HG02798 (cell line): ENCODE data around the gene CHCHD1.
A peak's percentile ranks its signal among the peaks of the same experiment; 100 is the strongest.
"Not testable (repeated sequence)": the region's sequence is repeated elsewhere in the genome, so short reads cannot be mapped to it uniquely, and the experiment has no call there.

ENCODE experiments used
- ATAC-seq: cut with Tn5 transposase; IDR thresholded peaks from one replicate; pipeline ENCODE4 v1.9.1; 2021; ENCODE audit warnings: mild to moderate bottlenecking; ENCODE audit not compliant: unreplicated experiment, poor library complexity

CHCHD1 gene

GRCh38 chr10:73809061-73809818 lies 27.4 kb downstream of the CHCHD1 start:
- no peak for ATAC-seq

DNA sequence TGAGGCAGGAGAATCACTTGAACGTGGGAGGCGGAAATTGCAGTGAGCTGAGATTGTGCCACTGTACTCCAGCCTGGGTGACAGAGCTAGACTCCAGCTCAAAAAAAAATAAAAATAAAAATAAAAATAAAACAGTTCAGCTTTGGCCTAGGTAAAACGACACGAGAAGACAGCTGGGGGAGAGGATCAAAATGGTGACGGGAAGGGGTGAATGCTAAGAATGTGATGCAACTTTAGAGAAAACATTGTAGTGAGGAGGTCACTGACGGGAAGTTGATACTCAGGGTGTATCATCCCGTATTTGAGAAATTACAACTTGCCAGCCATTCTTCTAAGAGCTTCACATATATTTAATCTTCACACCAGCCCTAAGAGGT lies 28.5 kb downstream of the CHCHD1 start:
- ATAC-seq: no peak

GRCh38 chr10:73810735-73811465 lies 29.1 kb downstream of the CHCHD1 start:
- peak; percentile 24 for ATAC-seq

GRCh38 chr10:73812657-73813056 lies 30.8 kb downstream of the CHCHD1 start:
- ATAC-seq: no peak

DNA sequence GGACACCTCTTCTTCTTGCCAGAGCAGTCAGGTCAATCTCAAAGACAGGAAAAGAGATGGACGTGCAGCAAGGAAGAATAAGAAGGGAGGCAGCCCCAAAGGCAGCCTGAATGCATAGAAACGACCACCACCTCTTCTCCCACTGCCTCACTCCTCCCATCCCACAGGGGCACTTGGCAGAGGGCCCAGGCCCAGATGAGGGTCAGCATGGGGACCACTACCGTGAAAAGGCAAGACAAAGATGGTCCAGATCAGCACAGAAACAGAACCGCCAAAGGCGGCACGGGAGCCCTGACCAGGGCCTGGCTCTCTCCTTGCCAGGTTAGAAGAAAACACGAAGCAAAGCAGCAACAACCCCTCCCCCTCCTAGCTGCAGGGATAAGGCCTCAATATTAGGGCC lies 31.5 kb downstream of the CHCHD1 start:
- ATAC-seq: no peak

- no peak for ATAC-seq
Observed at GRCh38 chr10:73814276-73814895, 32.5 kb downstream of the CHCHD1 start.

DNA sequence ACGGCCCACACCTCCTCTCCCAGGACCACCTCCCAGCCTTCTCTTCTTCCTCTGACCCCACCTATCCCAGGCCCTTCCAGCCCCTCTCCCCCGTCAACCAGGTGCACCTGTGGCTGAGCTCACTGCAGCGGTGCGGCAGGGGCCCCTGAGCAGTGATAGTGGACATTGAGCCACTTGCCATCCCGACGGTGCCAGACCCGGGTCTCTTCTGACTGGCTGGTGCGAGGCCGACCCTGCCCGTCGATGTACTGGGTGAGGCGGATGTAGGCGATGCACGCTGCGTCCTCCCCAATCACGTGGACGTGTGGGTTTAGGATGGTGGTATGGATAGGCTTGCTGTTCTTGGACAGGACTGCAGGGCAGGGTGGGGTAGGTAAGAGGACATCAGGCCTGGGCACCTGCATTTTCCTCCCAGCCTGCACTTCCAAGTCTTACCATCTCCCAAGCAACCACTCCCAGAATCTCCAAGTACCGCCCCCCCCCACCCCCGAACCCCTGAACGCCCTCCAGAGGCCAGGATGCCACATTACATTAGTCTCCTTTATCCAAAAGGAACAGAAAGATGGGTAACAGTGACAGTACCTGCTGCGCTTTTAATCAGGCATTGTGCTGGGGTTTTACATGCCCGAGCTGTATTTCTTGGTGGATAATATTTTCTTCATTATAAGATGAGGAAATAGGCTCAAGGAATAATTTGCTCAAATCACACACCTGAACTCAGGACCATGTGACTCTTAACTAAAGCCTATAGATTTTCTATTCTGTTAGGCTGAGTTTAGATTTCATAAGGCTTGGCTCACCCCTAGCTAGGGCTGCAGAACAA lies 33.3 kb downstream of the CHCHD1 start:
- ATAC-seq: no peak

DNA sequence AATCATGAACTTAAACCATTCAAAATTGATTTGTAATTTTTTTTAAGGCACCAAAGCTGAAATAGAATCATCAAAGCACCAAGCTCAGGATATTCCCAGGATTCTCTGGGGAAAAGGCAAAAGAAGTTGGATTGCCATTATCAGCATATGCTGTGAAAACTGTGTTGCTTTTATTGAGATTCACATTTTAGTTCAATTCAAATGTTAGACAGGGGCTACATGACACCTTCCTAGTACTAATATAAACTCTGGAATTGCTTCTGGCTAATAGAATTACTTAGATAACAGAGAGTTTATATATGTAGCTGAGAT lies 33.8 kb downstream of the CHCHD1 start:
- ATAC-seq: no peak

GRCh38 chr10:73816917-73817729 lies 35.3 kb downstream of the CHCHD1 start:
- no peak for ATAC-seq

- ATAC-seq: no peak
Observed at GRCh38 chr10:73817826-73818225, 36.0 kb downstream of the CHCHD1 start.

DNA sequence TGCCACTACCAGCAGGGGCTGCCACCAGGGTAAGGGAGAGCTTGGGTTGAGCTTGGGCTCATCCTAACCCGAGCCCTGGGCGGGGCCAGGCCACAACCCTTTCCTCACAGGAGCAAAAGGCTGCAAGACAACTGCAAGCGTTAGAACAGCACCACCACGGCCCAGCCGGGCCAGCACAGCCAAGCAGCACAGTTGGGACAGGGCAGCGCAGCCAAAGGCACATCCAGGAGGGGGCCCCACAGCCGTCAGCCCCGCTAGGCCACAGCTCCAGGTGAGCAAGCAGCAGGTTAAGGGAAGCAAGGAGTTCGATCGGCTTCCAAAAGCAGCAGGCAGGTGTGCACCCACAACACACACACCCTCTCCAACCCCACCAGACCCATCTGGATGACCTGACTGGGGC lies 36.6 kb downstream of the CHCHD1 start:
- ATAC-seq: no peak

DNA sequence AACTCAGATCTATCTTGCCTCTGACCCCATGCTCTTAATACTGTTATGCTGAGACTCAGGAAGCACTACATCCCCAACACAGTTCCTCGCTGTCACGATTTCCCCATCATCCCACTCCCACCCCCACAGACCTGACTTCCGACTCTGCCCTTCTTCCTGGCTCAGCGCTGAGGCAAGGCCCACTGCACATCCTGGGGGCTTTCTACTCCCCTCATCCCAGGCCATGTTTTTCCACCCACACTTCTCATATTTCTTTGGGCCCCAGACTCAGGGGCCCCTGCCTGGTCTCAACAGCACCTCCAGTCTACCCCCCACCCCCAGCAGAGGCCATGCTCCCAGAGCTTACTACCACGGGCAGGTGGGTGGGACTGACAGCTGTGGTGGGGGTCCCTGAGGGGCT lies 37.2 kb downstream of the CHCHD1 start:
- ATAC-seq: no peak

GRCh38 chr10:73819513-73820093 lies 37.8 kb downstream of the CHCHD1 start:
- no peak for ATAC-seq

- ATAC-seq: no peak
Observed at GRCh38 chr10:73823391-73823790, 41.5 kb downstream of the CHCHD1 start.

GRCh38 chr10:73824146-73824725 lies 42.4 kb downstream of the CHCHD1 start:
- no peak for ATAC-seq

DNA sequence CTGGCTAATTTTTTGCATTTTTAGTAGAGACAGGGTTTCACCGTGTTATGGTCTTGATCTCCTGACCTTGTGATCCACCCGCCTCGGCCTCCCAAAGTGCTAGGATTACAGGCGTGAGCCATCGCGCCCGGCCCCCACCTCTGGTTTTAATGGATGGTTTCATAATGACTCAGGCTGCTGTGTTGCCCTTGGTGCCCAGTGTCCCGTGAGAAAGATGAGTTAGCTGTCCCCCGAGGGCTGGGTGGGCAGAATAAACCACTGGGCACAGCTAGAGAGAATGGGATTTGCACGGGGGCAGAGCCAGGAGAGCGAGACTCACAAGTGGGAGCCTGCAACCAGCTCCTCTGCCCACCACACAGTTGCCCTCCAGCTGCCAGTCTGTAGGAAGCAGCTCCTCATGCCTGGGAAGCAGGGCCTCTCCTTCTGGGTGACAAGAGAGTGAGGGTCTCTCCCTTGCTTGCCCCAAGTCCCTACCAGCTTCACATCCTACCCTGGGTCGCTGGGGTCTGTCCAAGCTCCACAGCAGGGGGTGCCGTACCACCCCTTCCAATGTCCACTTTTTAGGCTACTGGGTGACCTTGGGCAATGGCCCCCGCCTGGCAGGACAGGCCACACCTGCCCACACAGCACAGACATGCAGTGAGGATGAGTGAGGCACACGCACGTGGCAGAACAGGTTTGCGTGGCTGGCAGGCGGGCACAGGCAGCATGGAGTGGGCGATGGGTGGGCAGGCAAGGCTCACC lies 45.7 kb downstream of the CHCHD1 start:
- ATAC-seq: no peak

GRCh38 chr10:73828161-73828560 lies 46.3 kb downstream of the CHCHD1 start:
- no peak for ATAC-seq

DNA sequence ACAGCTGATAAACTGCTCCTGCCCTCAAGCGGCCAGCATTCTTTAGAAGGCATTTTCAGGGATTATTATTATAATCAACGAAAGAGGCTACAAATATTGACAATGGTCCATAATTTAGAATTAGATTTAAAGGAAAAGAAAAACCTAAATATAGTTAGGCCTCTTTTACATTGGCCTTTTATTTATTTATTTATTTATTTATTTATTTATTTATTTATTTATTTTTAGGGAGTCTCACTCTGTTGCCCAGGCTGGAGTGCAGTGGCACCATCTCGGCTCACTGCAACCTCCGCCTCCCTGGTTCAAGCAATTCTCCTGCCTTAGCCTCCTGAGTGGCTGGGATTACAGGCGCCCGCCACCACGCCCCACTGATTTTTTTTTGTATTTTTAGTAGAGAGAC lies 47.2 kb downstream of the CHCHD1 start:
- ATAC-seq: not testable (repeated sequence)
